ENCODE results near the gene HIF3A.
"Not testable (repeated sequence)": the region's sequence is repeated elsewhere in the genome, so short reads cannot be mapped to it uniquely, and the experiment has no call there.

Gene HIF3A

GRCh38 chr19:46365561-46365960 is 68.7 kb downstream of the HIF3A start:
- DNase-seq: no peak

DNA sequence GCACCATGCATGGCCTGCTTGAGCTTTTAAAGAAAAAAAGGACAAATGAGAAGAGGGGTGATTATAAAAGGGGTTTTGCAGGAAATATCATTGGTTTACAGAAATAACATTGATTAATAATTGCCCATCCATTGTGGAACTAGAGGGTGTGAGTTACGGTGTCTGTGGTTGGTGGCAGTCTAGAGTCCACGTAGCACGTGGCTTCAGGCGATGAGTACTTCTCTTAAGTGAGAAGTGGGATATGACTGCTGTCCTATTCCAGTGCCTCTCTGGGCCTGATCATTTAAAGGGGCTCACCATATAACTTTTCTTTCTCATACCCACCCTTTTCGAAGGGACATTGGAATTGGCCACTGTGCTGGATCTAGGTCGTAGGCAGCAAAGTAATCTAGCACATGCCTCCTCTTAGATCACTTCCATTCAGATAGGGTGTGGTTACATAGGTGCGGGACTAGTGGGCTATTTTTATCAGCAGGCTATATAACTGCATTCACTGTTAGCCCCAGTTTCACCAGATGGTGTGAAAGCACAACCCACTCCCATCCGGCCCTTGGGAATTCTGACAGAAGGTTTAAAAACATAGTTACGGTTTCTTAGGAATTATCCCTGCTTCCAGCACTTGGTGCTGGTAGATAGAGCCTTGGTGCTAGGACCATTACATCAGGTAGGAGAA is 69.9 kb downstream of the HIF3A start:
- no peak for DNase-seq

GRCh38 chr19:46367426-46367825 is 70.6 kb downstream of the HIF3A start:
- DNase-seq: no peak

GRCh38 chr19:46368116-46368515 is 71.3 kb downstream of the HIF3A start:
- no peak for DNase-seq

DNA sequence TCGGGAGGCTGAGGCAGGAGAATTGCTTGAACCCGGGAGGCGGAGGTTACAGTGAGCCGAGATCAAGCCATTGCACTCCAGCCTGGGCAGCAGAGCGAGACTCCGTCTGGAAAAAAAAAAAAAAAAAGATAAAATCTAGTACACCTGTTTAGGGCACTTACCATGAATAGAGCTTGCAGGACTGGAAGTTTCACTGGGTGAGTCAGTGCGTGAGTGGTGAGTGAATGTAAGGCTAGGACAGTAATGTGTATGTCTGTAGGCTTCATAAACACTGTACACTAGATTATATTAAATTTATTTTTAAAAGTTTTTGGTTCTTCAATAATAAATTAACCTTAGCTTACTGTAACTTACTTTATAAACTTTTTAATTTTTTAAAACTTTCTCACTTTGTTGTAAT is 73.0 kb downstream of the HIF3A start:
- DNase-seq: no peak

- DNase-seq: no peak
Observed at GRCh38 chr19:46371371-46371901, 74.6 kb downstream of the HIF3A start.

GRCh38 chr19:46372901-46373490 is 76.2 kb downstream of the HIF3A start:
- DNase-seq: no peak

- DNase-seq: peak; percentile 99
Observed at GRCh38 chr19:46373491-46374359, 76.9 kb downstream of the HIF3A start.

DNA sequence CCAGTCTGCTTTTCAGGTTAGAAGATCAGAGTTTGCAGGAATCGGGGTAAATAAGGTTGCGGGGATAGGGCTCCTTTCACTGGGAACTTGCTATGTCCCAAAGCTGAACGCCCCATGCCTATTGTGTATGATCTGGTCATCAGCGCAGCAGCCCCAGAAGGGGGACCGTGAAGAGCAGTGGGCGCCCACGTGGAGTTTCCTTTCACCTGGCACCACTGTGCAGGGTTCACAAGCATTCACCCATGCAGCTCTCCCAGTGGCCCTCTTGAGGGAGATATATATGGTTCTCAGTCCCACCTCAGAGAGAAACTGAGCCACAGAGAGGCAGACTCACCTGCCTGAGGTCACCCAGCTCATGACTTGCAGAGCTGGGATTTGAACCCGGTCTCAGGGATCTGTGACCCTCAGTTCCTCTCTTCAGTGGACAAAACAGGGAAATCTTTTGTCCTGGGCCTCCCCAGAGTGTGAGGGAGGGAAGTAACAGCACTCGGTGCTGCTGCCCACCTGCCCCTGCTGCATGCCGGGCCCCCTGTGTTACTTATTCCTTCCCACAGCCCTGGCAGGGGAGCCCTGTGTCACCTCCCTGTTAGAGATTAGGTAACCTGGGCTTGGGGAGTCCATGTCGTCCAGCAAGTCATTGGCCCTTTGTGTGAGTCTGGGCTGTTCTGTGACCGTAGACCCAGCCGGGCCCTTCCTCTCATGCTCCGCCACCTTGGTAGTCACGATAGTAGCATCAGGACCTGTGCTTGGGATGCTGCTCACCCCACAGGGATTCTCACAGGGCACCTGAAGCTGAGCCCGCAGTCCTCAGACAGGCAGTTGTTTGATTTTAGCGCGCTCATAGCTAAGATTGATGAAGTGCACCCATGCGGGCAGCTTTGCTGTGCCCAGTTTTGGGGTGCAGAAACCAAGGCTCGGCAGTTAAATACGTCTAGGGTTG is 78.0 kb downstream of the HIF3A start:
- no peak for DNase-seq

- not testable (repeated sequence) for DNase-seq
Observed at GRCh38 chr19:46375476-46376067, 78.7 kb downstream of the HIF3A start.

DNA sequence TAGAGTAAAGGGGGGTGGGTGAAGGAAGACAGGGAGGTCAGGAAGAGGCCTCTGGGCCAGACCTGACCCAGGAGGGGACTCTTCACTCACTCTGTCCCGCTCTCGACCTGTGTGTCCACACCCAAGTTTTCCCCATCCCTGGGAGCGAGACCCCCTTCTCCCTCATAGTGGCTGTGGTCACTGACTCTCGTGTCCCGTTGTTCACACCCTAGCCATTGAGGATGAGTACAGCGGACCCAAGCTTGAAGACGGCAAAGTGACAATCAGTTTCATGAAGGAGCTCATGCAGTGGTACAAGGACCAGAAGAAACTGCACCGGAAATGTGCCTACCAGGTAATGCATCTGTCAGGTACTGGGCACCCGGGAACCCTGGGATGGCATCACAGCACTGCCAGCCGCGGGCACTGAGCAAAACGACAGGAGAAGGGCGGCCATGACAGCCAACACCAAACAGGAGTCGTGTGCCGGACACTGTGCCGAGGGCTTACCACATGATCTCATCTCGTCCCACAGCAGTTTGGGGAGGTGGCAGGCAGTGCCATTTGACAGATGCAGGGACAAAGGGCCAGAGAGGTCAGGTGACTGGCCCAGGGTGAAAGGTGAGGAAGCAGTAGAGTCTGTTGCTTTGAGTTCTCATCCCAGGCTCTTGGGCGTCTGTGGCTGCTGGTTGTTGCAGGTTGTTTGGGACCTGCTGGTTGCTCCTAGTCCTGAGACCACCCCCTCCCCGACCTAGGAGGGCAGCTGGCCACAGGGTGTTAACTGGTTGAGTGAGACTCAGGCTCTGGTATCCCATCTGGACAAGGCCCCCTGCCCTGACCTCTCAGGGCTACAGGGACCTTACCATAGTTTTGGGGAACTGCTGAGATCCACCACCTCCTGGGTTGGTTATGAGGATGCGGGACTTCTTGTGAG is 79.7 kb downstream of the HIF3A start:
- no peak for DNase-seq

DNA sequence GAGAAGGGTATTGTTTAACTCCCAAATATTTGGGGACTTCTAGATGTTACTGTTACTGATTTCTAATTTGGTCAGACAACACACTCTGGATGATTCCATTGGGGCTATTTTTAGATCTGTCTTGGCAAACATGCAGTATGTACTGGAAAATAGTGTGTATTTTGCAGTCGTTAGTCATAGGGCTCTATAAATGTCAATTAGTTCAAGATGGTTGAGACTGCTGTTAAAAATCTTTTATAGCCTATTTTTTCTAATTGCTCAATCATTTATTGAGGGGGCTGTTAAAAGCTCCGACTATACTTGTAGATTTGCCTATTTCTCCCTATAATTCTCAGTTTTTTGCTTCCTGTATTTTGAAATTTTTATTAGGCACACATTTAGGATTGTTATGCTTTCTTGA is 81.4 kb downstream of the HIF3A start:
- DNase-seq: peak; percentile 55

- no peak for DNase-seq
Observed at GRCh38 chr19:46380690-46381089, 83.8 kb downstream of the HIF3A start.

- no peak for DNase-seq
Observed at GRCh38 chr19:46381346-46381745, 84.5 kb downstream of the HIF3A start.

- no peak for DNase-seq
Observed at GRCh38 chr19:46381756-46382345, 85.0 kb downstream of the HIF3A start.

- DNase-seq: no peak
Observed at GRCh38 chr19:46383171-46383815, 86.5 kb downstream of the HIF3A start.

- DNase-seq: no peak
Observed at GRCh38 chr19:46383846-46384245, 87.0 kb downstream of the HIF3A start.

- no peak for DNase-seq
Observed at GRCh38 chr19:46384396-46384795, 87.6 kb downstream of the HIF3A start.

DNA sequence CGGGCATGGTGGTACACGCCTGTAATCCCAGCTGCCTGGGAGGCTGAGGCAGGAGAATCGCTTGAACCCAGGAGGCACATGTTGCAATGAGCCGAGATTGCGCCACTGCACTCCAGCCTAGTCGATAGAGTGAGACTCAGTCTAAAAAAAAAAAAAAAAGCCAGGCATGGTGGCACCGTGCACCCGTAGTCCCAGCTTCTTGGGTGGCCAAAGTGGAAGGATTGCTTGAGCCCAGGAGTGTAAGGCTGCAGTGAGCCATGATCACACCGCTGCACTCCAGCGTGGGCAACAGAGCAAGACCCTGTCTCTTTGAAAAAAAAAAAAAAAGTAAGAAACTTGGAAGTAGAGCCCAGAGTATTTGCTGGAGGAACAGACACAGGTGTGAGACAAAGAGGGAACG is 88.8 kb downstream of the HIF3A start:
- DNase-seq: no peak

- no peak for DNase-seq
Observed at GRCh38 chr19:46386151-46386550, 89.3 kb downstream of the HIF3A start.
